ENCODE data around the gene THOC2.

THOC2 gene

DNA sequence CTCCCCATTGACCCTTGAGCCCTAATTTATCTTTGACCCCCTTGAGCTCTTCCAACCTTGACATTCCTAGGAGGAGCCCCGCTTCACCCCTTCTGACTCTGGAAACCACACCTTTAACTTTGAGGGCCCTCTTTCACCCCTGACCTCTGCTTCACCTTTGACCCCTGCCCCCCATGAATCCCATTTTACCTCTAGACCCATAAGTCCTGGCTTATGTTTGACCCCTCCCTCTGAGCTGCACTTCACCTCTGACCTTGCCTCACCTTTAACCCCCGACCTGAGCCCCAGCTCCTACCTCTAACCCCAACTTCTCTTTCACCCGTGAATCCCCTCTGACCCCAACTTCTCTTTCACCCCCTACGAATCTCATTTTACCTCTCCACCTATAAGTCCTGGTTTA is 169.7 kb downstream of the THOC2 start:
- no peak for DNase-seq

DNA sequence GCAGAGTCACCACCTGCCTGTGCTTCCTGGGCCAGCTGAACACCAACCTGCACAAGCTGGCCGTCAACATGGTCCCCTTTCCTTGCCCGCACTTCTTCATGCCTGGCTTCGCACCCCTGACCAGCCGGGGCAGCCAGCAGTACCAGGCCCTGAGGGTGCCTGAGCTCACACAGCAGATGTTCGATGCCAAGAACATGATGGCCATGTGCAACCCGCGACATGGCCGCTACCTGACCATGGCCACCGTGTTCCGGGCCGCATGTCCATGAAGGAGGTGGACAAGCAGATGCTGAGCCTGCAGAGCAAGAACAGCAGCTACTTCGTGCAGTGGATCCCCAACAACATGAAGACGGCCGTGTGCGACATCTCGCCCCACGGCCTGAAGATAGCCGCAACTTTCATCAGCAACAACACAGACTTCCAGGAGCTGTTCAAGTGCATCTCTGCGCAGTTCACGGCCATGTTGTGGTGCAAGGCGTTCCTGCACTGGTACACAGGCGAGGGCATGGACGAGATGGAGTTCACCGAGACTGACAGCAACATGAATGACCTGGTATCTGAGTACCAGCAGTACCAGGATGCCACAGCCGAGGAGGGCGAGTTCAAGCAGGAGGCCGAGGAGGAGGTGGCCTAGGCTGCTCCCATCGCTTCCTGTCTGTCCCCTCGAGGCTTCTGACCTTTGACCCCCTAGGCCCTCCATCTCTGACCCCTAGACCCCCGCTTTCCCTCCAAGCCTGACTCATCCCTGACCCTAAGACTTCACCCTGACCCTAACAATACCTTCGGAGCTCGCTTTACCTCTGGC is 170.3 kb downstream of the THOC2 start:
- DNase-seq = no peak

DNA sequence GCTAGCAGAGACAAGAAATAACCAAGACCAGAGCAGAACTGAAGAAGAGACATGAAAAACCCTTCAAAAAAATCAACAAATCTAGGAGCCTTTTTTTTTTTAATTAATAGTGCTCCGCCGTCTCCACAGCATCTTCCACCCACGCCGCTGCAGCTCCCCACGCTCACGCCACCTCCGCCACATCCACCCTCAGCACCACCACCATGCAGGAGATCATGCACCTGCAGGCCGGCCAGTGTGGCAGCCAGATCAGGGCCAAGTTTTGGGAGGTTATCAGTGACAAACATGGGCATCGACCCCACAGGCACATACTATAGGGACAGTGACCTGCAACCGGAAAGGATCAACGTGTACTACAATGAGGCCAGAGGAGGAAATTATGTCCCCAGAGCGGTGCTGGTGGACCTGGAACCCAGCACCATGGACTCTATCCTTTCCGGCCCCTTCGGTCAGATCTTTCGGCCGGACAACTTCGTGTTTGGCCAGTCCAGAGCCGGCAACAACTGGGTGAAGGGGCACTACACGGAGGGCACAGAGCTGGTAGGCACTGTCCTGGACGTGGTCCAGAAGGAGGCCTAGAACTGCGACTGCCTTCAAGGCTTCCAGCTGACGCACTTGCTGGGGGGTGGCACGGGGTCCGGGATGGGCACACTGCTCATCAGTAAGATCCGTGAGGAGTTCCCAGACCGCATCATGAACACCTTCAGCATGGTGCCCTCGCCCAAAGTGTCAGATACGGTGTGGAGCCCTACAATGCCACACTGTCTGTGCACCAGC is 171.2 kb downstream of the THOC2 start:
- no peak for DNase-seq

DNA sequence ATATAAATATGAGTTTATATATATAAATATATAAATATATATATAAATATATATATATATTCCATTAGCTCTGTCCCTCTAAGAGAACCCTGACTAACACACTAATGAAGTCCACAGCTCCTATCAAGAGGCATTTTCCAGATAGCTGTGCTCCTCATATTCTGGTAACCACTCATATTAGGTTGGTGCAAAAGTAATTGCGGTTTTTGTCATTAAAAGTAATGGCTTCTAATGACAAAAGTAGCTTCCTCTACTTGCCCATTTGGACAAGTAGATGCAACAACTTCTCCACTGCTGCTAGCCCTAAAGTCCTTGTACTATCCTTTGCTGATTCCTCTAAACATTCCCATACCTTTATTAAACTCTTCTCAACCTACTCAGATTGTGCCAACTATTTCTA is 182.0 kb downstream of the THOC2 start:
- DNase-seq = no peak
